HG02852 (cell line): ENCODE data around the gene SLC38A11.

Experiments
- ATAC-seq: cut with Tn5 transposase; IDR thresholded peaks from one replicate; pipeline ENCODE4 v1.9.1; 2021; ENCODE audit warnings: mild to moderate bottlenecking, moderate library complexity; ENCODE audit not compliant: unreplicated experiment

SLC38A11 gene

DNA sequence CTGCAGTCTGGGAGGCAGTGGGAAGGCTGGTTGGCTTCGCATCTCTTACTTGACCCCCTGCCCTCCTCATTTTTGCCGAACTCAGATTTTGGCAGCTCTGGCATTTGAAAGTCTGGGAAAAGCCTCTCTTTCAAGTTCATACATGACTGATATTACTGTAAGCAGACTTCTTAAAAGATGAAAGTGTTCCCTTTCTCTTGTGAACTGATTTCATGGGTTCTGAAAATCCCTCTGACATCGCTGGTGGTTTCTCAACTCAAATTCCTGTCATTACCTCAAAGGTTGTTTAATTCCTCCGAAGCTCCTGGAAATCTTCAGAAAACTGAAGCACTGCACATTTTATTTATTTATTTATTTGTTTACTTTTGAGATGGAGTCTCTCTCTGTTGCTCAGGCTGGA is 16.9 kb upstream of the SLC38A11 start:
- no peak for ATAC-seq

DNA sequence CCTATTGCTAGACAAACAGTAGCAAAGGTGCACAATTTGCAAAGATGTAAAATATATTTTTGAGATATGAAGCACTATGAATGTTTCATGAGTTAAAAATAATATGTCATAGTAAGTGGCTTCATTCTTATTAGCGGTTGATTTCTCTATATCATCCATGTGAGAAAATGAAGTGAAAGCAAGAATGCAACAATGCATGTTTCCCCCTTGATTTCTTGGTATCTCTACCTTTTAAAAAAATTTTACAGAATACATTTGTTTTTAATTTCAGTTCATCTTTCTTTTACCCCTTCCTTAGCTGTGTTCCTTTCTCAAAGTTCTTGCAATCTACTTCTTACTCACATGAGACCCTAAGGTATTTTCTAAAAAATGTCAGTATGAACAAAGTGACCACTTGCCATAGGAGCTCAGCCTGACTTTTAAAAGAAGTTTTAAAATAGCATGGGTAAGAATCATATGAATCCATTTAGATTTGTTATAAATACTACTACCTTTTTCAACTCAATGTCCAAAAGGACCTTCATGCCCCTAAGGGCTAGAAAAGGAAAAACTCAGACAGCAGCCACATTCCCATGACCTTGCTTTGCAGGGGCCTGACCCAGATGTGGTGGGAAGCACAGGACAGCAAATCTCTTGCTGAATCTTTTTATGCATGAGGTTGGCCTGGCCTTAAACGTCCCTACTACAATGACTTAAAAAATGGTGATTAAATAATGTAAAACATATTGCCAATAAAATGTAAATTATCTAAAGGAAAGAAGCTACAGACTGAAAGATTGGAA is 14.8 kb upstream of the SLC38A11 start:
- ATAC-seq = no peak

DNA sequence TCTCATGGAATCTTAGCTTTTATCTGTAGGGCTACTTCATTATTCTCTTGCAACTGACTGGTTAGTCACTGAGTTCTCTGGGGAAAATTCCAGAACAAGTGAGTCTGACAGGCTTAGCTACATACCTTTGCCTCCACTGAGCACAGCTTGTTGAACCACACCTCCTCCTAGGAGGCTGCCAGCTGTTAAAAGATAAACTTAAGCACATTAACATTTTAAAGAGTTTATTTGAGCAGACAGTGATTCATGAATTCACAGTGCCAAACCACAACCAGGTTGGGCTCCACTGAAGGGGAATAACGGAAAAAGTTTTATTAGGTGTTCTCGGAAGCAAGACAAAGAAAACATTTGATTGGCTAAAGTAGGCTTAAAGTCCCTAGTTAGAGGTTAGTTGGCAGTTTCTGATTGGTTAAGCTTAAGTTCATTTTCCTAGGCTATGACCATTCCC is 12.5 kb upstream of the SLC38A11 start:
- no peak for ATAC-seq

DNA sequence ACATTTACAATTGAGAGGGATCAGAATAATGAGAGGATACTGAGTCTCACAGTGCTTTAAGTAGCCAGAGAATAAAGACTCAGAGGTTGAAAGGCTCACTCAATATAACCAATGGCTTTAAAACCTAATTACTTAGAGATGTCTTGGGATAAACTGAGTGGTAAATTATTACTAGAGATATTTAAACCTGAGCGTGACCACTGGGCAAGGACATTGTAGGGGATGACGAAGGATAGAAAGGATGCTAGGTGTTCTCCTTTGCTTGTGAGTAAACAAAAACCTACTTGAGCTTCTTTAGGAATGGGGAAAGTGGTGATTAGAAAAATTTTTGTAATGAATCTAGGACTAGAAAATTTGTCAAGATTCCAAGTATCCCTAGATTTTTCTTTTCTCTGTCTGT is 12.0 kb upstream of the SLC38A11 start:
- no peak for ATAC-seq

DNA sequence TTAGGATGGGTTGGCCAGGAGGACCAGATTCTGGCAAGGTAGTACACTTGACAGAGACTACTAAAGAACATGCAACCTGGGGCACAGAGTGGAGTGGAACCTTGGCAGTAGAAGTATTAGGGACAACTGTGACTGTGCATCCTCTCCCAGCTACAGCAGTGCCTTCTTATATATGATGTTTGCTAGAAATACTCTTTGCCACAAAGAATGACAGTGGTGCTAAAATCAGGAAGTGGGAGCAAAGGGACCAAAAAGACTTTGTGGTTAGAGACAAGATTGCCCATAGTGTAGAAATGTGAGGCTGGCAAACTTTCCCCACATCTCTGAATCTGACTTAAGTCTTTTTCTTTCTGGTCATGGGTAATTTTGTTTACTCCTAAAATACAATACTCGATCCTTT is 9.4 kb upstream of the SLC38A11 start:
- ATAC-seq = no peak

DNA sequence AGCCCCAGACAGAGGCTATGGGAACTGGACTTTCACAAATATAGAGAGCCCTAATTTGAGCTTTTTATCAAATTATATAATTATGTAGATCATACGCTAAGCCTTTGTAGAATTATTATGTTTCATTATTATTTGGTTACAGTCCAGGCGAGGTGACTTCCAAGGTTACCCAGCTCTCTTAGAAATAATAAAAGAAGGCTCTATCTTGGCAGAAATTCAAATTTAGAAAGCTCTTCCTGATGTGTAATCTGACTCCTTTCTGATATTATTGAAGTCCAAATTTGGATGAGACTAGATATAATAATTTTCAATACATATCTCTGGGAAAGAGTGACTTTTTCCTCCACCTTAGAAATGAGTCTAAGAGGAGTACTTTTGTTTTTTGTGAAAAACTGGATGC is 4.8 kb upstream of the SLC38A11 start:
- ATAC-seq = no peak

DNA sequence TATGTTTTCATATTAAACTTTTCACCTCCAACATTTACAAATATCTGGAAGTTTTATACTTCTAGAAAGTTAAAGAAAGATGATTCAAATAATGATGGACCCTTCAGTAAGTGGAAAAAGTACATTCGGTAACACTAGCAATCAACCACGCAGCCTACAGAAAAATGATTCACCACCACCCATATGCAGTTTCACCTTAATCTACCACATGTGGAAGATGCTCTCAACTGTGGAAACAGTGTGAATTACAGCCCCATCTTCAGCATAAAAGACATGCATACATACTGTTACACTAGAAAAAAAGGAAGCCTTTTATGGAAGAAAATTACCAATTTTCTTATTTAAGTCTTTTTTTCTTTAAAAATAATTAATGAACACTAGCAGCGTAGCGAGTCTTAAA is 1.1 kb downstream of the SLC38A11 start:
- ATAC-seq = no peak

DNA sequence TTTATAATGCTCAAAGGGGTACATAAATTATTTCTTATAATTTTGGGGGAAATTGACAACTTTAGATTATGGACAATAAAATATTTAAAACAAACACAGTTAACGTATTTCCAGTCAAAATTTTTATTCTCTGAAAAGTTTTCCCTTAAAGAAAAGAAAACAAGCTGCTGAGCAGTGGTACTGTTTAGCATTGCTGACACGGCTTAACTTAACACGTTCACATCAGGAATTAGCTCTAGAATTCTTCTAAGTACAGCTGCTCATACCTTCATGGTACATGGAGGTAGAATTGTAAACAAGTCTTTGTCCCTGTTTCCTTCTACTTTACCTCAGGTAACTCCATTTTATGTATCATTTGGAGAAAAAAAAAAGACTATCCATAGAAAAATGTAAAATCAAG is 2.0 kb downstream of the SLC38A11 start:
- ATAC-seq = no peak

DNA sequence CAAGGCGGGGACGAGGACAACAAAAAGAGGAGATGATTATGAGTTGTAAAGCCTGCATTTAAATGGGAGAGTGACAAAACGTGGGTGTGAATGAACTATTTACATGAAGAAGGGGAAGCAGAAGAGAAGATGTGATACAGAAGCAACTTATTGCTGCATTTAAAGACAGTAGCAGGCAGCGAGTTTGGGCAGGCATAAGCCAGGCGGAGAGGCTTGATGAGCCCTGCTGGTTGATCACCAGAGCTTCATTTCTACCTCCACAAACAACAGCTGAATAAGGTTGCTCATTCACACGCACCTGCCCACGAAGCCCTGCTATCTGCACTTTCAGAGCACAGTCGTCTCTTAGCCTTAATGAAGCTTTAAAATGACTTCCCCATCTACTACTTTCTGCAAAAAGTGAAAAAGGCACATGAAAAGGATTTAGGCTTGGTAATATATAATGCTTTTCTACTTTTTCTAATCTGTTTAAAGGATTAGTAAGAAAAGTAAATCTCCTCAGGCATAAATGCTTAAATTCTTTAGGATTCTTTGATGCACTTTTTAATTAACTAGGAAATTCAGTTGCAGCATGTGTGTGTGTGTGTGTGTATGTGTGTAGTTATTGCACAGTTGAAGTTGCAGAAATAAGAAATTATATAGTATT is 3.1 kb downstream of the SLC38A11 start:
- ATAC-seq = no peak

DNA sequence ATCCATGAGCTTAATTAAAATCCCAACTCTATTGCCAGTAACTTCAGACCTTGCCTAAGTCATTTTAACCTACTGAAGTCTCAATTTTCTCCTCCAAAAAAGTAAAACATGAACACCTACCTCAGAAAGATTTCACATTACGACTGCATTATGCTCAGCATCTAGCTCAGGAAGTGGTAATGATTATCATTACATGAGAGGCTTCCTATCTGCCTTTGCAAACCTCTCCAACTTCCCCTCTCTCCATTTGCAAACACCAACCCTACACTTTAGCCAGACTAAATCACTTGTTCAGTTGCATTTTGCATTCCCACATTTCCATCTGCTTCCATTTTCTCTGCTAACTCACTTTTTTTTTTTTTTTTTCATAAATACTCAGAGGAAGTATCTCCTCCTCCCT is 6.8 kb downstream of the SLC38A11 start:
- no peak for ATAC-seq

DNA sequence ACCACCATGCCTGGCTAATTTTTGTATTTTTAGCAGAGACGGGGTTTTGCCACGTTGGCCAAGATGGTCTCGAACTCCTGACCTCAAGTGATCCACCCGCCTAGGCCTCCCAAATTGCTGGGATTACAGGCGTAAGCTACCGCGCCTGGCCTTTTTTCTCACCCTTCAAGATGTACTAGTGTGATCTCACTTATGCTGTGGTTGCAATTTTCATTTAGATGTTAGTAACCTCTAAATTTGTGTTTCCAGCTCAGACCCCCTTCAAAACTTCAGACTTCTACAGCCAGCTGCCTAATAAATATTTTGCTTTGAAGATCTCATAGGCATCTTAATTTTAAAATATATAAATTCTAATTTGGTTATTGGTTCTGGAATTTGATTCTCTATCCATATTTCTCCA is 8.0 kb downstream of the SLC38A11 start:
- ATAC-seq = no peak

DNA sequence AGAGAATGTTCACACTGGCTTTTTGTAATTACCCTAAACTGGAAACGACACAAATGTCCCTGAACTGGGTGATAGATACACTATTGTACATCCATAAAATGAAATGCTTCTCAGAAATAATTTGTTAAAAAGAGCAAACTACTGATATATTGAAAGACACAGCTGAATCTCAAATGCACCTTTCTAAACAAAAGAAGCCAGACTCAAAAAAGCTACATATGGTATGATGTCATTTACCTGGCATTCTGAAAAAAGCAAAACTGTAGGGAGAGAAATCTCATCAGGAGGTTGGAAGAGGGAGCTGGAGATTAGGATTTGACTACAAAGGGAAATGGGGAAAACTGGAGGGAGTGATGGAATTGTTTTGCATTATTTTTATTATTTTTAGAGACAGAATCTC is 12.0 kb downstream of the SLC38A11 start:
- no peak for ATAC-seq

DNA sequence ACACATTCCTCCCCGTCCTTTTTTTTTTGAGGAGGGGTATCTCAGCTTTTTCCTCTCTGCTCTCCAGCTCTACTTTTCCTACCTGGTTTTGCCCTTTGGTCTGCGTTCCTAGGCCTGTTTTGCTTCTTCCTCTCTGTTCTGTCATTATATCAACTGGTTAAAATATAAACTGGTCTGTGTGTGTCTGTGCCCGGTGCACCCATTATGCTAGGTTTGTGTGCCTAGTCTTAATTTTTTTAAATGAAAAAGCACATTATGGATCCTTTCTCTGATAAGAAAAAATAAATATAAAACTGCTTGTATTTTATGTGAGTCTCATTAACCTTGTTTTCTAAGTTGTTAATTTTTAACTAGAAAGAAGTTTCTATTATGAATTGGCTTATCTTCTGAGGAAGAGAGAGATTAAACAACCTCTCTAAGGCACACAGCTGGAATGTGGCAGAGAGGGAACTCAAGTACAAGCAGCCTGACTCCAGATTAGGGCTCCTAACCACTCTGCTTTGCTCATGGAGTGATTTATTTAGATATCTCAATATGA is 17.4 kb downstream of the SLC38A11 start:
- ATAC-seq = no peak

DNA sequence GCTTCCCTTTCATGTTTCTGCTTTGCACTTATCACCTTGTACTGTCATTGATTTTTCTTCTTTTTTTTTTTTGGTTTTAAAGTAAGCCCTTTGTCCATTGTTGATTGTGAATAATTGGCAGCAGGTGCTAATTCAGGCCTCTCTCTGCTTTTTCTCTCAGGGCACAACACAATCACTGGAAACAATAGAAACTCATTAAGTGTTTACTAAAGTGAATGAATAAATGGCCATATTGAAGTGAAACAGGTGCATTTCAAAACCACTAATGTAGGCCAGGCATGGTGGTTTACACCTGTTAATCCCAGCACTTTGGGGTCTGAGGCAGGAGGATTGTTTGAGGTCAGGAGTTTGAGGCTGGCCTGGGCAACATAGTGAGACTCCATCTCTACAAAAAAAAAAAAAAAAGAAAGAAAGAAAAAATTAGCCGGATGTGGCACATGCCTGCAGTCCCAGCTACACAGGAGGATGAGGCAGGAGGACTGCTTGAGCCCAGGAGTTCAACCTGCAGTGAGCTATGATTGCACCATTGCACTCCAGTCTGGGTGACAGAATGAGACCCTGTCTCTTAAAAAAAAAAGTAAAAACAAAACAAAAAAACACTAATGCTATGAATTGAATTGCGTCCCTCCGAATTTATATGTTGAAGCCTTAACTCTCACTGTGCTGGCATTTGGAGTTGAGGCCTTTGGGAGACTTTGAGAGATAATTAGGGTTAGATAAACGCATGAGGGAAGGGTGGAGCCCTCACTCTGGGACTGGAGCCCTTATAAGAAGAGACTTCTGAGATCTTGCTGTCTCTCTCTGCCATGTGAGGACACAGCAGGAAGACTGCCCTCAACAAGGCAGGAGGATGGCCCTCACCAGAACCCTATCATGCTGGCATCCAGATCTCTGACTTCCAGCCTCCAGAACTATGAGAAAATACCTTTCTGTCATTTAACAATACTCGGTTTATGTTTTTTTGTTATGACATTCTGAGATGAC is 19.9 kb downstream of the SLC38A11 start:
- ATAC-seq = no peak

DNA sequence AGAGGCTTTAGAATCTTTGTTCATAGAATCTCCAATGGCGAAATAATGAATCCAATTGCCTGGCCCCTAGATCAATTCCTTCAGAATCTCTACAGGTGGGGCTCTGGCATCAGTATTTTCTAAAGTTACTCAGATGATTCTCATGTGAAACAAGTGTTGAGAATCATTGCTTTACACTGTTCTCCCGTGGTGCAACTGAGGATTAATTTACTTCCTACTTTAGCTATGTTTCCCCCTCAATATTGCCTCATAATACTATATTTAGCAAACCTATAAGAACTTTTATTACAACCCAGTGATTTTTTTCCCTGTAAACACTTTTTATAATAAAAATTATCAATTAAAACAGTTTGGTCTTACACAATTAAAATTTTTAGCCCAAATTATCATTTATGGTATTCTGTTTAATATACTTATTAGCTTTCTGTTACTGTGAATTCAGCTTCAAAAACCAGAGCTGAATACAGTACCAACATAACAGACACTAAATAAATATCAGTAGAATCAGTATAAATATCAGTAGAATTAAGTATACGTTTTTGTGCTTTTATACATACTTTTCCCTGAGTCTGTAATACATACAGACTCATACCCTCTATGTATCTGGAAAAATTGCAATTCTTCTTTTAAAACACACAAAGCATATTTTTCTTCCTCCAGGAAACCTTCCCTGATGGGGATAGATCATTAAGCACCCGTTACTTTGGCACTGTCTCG is 20.8 kb downstream of the SLC38A11 start:
- ATAC-seq = no peak

DNA sequence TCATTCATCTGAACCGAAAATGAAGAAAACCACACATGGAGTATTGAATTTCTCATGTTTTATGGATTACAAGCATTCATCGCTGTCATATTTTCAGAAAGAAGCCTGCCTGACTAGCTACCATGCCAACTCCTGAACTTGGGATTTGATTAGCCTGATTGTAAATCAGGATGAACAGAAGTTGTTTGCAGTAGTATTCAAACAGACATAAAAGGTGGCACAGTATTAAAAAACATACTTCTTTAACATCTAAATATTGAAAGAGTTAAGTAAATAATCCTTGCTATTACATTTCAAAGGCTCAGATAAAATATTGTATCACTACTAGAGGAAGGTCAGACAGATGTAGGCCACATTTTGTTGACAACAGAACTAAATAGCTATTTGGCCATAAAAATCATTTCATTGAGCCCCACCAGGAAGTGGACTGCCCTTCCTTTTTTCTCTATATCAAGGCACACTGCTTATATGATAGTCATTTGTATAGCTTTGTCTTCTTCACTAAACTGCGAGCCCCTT is 21.6 kb downstream of the SLC38A11 start:
- ATAC-seq = no peak

DNA sequence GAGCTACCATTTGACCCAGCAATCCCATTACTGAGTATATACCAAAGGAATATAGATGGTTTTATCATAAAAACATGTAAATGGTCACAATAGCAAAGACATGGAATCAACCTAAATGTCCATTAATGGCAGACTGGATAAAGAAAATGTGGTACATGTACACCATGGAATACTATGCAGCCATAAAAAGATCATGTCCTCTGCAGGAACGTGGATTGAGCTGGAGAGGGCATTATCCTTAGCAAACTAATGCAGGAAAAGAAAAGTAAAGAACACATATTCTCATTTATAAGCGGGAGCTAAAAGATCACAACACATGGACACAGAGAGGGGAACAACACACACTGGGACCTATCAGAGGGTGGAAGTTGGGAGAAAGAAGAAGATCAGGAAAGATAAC is 22.9 kb downstream of the SLC38A11 start:
- no peak for ATAC-seq

DNA sequence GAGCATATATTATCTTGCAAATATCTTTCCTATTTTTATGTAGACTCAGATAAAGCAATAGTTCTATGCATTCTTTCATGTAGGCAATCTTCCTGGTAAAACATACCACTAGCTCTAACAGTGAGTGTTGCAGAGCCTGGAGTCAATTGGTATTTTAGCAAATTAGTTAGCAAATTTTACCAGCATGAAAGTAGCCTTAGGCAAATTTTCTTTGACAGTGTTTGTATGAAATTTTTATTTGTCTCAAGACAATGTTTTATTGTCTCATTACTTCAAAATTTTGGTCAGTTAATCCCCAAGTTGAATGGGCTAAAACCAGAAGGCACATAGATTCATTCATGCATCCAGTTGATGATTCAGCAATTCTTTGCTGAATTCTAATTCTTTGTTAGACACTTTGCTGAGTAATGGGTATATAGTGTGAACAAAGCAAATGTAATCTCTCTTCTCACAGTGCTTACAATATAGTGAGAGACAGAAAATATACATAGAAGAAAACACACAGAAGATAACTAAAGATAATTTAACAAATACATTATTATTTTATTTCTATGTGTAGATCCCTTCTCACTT is 27.1 kb downstream of the SLC38A11 start:
- no peak for ATAC-seq

DNA sequence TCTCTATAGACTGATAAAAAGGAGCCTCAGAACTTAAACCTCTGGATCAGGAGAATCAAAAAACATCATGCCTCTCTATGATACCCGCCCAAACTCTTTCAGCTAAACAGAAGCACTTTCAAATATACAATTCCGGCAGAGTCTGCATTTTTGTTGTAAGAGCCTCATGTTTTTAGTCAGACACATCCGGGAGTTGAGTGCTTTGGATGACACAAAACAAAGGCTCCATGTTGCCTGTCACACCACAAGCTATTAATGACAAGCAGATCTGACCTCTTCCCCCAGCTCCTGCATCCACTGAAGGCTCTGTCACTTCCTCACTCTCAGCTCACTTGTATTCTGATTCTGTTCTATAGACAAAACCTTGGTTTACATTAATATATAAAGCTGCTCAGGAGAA is 33.2 kb downstream of the SLC38A11 start:
- ATAC-seq = no peak

DNA sequence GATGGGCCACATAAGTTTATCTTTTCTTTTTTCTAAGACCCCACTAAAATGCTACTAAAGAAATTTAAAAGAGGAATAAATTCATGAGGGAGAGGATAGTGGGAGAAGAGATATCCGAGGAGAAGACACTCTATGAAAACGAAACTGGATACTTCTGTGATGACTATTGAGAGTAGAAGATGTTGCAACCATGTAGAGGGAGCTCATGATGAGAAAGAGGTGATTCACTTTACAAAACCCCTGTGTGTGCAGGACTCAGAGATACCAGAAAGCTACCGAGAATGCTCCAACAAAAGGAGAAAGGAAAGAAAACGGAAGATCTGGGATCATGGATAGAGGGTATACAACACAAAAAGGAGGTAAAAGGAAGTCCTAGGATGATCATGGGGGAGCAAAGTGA is 34.9 kb downstream of the SLC38A11 start:
- ATAC-seq = no peak
